ENCODE data around the gene TPO. TPM values are rescaled to one million over a fixed set of nuclear protein-coding genes. Genes with fewer than 3 reads are reported as not detected.
"Not testable (repeated sequence)": the region's sequence is repeated elsewhere in the genome, so short reads cannot be mapped to it uniquely, and the experiment has no call there.

Gene TPO
- total RNA-seq, 1 donor from 2014 or later, result not detected

DNA sequence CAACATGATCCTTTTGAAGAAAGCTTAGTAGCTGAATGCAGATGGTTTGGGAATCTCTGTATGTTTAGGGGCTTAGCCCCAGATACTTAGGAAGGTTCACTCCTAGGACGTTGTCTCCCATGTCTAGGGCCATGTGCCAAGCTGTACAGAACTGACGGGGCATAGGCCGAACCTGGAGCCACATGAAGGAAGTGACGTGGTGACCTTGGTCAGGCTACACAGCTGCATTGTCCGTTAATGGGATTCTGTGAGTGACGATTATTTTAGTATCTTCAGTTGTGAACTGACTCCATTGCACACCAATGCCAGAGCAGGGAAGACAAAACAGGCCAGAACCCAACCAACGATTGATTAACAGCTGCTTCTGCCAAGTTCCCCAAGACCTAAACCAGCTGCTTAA, 139.3 kb downstream of the TPO start:
- intact Hi-C loops (cut with micrococcal nuclease), result no loop called here

GRCh38 chr2:1553671-1554295, 140.5 kb downstream of the TPO start:
- Mint-ChIP-seq H3K27ac (no peak overlapping the region), H3K27me3 (peaks cover 7% of the 10 kb centered on the region), H3K4me3 (no peak overlapping the region), H3K4me1 (no peaks in the 10 kb centered on the region), H3K9me3 (no peaks in the 10 kb centered on the region), H3K36me3 (ENCODE audit: low read depth) (no peaks in the 10 kb centered on the region)
- DNase-seq, result no peak
- intact Hi-C loops (cut with micrococcal nuclease), result no loop called here

More for the DNA sequence above, 139.3 kb downstream of the TPO start:
- Mint-ChIP-seq H3K4me1 (peaks cover 3% of the 10 kb centered on the region), H3K4me3 (no peak overlapping the region), H3K9me3 (no peaks in the 10 kb centered on the region), H3K36me3 (ENCODE audit: low read depth) (no peaks in the 10 kb centered on the region), H3K27me3 (peaks cover 7% of the 10 kb centered on the region), H3K27ac (no peak overlapping the region)
- DNase-seq, result peak; percentile 43

- Mint-ChIP-seq H3K27me3 (peaks cover 5% of the 10 kb centered on the region), H3K4me1 (no peaks in the 10 kb centered on the region), H3K9me3 (no peaks in the 10 kb centered on the region), H3K4me3 (no peak overlapping the region), H3K36me3 (ENCODE audit: low read depth) (no peaks in the 10 kb centered on the region), H3K27ac (no peak overlapping the region)
- no peak for DNase-seq
- intact Hi-C loops (cut with micrococcal nuclease), result no loop called here
Observed at GRCh38 chr2:1556286-1556685, 143.0 kb downstream of the TPO start.

DNA sequence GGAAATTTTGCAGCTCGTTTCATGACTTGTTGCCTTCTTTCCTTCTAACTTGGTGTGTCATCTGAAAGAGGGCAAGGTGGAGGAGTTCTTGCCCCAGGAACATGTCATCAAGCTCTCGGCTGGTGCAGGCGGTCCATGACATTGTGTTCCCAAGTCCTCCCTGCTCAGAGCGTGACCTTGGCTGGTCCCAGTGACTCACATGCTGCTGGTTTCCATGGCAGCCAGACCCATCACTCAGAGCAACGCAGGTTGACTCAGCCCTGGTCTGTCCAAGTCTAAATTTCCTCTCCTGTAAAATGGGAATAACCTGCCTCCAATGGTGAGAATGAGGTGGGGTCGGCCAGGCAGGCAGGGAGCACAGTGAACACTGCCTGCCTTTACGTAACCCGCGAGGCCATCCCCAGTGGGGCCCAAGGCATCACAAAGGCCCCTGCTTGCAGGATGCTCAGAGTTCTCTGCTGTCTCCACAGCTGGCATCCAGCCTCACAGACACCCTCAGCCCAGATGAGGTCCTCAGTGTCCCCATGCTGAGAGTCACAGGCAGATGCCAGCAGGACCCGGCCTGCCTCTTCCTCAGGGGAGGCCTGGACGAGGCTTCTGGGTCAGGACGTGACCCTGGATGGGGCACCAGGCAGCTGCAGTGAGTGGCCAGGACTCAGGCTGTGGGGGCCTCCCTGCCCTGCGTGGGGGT, 143.7 kb downstream of the TPO start:
- peaks cover 5% of the 10 kb centered on the region for H3K27me3 Mint-ChIP-seq
- no peak overlapping the region for H3K27ac Mint-ChIP-seq
- intact Hi-C loops (cut with micrococcal nuclease), result no loop called here
- H3K4me3 Mint-ChIP-seq, result no peak overlapping the region
- no peaks in the 10 kb centered on the region for H3K9me3 Mint-ChIP-seq
- no peaks in the 10 kb centered on the region for H3K4me1 Mint-ChIP-seq
- no peak for DNase-seq
- no peaks in the 10 kb centered on the region for H3K36me3 Mint-ChIP-seq (ENCODE audit: low read depth)

DNA sequence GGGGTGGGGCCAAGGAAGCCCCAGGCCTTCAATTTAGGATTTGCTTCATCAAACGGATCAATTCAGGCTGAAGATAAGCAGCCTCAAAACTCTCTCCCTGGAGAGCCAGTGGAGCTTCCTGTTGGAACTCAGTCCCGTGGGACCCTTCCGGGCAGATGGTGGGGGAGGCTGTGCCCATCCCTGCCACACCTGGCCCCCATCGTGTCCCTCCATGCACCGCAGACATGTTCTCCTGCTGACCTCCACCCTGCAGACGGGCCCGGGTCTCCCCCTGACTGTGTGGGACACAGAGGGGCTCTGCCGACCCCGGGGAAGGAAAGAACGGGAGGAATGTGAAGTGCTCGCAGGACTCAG, 144.2 kb downstream of the TPO start:
- Mint-ChIP-seq H3K27ac (no peak overlapping the region), H3K4me1 (no peaks in the 10 kb centered on the region), H3K9me3 (no peaks in the 10 kb centered on the region), H3K4me3 (no peak overlapping the region), H3K27me3 (peaks cover 3% of the 10 kb centered on the region), H3K36me3 (ENCODE audit: low read depth) (no peaks in the 10 kb centered on the region)
- no peak for DNase-seq
- intact Hi-C loops (cut with micrococcal nuclease), result no loop called here

GRCh38 chr2:1559589-1560175, 146.4 kb downstream of the TPO start:
- H3K4me1 Mint-ChIP-seq, result peaks cover 7% of the 10 kb centered on the region
- DNase-seq, result no peak
- no peak overlapping the region for H3K4me3 Mint-ChIP-seq
- intact Hi-C loops (cut with micrococcal nuclease), result loop anchor here (2.0 kb wide), 1 partner anchor 19 kb away; no protein-coding TSS in a partner anchor
- no peaks in the 10 kb centered on the region for H3K36me3 Mint-ChIP-seq (ENCODE audit: low read depth)
- no peak overlapping the region for H3K27ac Mint-ChIP-seq
- no peaks in the 10 kb centered on the region for H3K27me3 Mint-ChIP-seq
- no peaks in the 10 kb centered on the region for H3K9me3 Mint-ChIP-seq

DNA sequence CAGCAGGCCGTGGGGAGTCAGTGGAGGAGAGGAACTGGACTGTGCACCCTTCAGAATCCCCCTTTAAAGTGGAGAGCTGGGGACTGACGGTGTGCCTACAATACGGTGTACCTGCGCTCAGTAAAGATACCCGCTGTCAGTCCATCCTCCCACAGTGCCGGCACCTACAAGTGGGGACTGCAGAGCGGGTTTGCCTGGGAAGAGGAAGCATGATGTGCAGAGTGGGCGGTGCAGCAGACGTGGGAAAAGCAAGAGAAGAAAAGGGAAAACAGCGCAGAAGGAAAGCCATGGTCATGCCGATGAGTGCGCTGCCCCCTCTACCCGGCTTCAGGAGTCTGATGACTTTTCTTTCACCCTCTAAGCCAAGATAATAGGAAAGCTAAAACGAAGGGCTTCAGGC, 148.0 kb downstream of the TPO start:
- Mint-ChIP-seq H3K4me3 (no peak overlapping the region), H3K27me3 (no peaks in the 10 kb centered on the region), H3K36me3 (ENCODE audit: low read depth) (no peaks in the 10 kb centered on the region), H3K27ac (no peak overlapping the region), H3K4me1 (peaks cover 7% of the 10 kb centered on the region), H3K9me3 (no peaks in the 10 kb centered on the region)
- intact Hi-C loops (cut with micrococcal nuclease), result loop anchor here (2.0 kb wide), 1 partner anchor 20 kb away; no protein-coding TSS in a partner anchor
- no peak for DNase-seq

GRCh38 chr2:1561811-1562421, 148.7 kb downstream of the TPO start:
- no peak overlapping the region for H3K27ac Mint-ChIP-seq
- H3K27me3 Mint-ChIP-seq, result no peaks in the 10 kb centered on the region

DNA sequence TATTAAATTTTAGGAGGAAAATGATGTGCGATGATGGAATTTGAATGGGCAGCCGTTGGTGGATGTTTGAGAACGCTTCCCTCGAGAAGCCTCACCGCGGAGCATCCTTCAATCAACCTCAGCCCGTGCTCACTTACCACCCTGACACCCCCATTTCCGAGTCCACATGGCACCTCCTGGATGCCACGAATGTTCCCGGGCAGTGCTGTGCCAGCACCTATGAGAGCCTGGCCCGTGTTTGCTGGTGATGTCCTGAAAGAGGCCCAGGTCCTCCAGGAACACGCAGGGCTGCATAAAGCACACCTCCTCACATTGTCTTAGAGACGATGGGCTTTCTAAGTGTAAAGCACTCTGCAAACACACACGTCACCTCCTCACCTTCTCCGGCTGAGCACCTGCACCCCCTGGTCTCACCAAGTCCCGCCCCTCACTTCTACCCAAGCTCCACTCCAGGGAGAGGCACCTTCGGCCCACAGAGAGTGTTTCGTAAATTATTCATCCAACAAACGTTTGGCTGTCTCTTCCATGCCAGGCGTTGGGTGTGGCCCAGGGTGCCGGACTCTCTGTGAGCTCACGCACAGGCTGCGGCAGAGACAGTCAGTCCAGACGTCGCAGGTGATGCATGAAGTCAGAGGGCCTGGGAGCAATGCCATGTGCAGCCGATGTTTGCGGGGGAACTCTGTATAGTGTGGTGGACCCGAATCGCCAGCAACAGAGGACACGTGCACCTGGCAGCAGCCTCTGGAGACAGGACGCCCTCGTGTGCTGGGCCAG, 150.0 kb downstream of the TPO start:
- Mint-ChIP-seq H3K36me3 (ENCODE audit: low read depth) (no peaks in the 10 kb centered on the region), H3K27ac (no peak overlapping the region), H3K27me3 (no peaks in the 10 kb centered on the region), H3K4me3 (no peak overlapping the region), H3K9me3 (peaks cover 6% of the 10 kb centered on the region), H3K4me1 (peaks cover 7% of the 10 kb centered on the region)
- intact Hi-C loops (cut with micrococcal nuclease), result no loop called here
- DNase-seq, result no peak

More at GRCh38 chr2:1561811-1562421, 148.7 kb downstream of the TPO start:
- H3K9me3 Mint-ChIP-seq, result peaks cover 2% of the 10 kb centered on the region
- no peaks in the 10 kb centered on the region for H3K36me3 Mint-ChIP-seq (ENCODE audit: low read depth)
- no peak overlapping the region for H3K4me3 Mint-ChIP-seq
- intact Hi-C loops (cut with micrococcal nuclease), result loop anchor here (2.0 kb wide), 1 partner anchor 21 kb away; no protein-coding TSS in a partner anchor
- H3K4me1 Mint-ChIP-seq, result peaks cover 7% of the 10 kb centered on the region
- DNase-seq, result no peak

GRCh38 chr2:1563943-1564891, 151.0 kb downstream of the TPO start:
- H3K36me3 Mint-ChIP-seq (ENCODE audit: low read depth), result no peaks in the 10 kb centered on the region
- DNase-seq, result peak; percentile 69
- H3K4me3 Mint-ChIP-seq, result no peak overlapping the region
- intact Hi-C loops (cut with micrococcal nuclease), result no loop called here
- peaks cover 7% of the 10 kb centered on the region for H3K4me1 Mint-ChIP-seq
- no peaks in the 10 kb centered on the region for H3K27me3 Mint-ChIP-seq
- H3K27ac Mint-ChIP-seq, result no peak overlapping the region
- H3K9me3 Mint-ChIP-seq, result peaks cover 6% of the 10 kb centered on the region

GRCh38 chr2:1567556-1568344, 154.5 kb downstream of the TPO start:
- intact Hi-C loops (cut with micrococcal nuclease), result no loop called here
- Mint-ChIP-seq H3K4me3 (no peak overlapping the region), H3K9me3 (peaks cover 6% of the 10 kb centered on the region), H3K4me1 (peaks cover 7% of the 10 kb centered on the region), H3K27me3 (no peaks in the 10 kb centered on the region), H3K27ac (no peak overlapping the region), H3K36me3 (ENCODE audit: low read depth) (no peaks in the 10 kb centered on the region)
- DNase-seq, result no peak

GRCh38 chr2:1568345-1568668, 155.0 kb downstream of the TPO start:
- DNase-seq; H3K36me3 Mint-ChIP-seq (ENCODE audit: low read depth); H3K27me3 Mint-ChIP-seq; H3K4me3 Mint-ChIP-seq; H3K9me3 Mint-ChIP-seq; intact Hi-C loops (cut with micrococcal nuclease); H3K27ac Mint-ChIP-seq; H3K4me1 Mint-ChIP-seq: not testable (repeated sequence)
